ENCODE results near the gene EPB41.

- no peak for TF ChIP-seq CTCF (IDR thresholded peaks at IDR 0.05)
- no peak for TF ChIP-seq EP300 (IDR thresholded peaks at IDR 0.05)
- no peak for TF ChIP-seq POLR2A (IDR thresholded peaks at IDR 0.05; ENCODE audit: low read length)
- TF ChIP-seq FOSL2 (IDR thresholded peaks at IDR 0.05): no peak
- TF ChIP-seq FOSL2 (CRISPR knock-in tag; IDR thresholded peaks at IDR 0.05): no peak
- no peak for TF ChIP-seq ELK1 (IDR thresholded peaks at IDR 0.05; ENCODE audit: low read depth, low read length)
- no peak for TF ChIP-seq RCOR1 (IDR thresholded peaks at IDR 0.05; ENCODE audit: low read depth, low read length)
- no peak for TF ChIP-seq HMGXB4 (CRISPR knock-in tag; IDR thresholded peaks at IDR 0.05; ENCODE audit: borderline replicate concordance)
- no peak for TF ChIP-seq ZFP36 (IDR thresholded peaks at IDR 0.05; ENCODE audit: borderline replicate concordance, partially characterized antibody)
- TF ChIP-seq USF2 (IDR thresholded peaks at IDR 0.05): no peak
- TF ChIP-seq RNF2 (IDR thresholded peaks at IDR 0.05; ENCODE audit: borderline replicate concordance, low read depth): no peak
- TF ChIP-seq ESRRA (IDR thresholded peaks at IDR 0.05; ENCODE audit: borderline replicate concordance, low read length): no peak
- TF ChIP-seq HDAC2 (IDR thresholded peaks at IDR 0.05): no peak
Observed at GRCh38 chr1:29157269-29157601, 242.9 kb downstream of the EPB41 start.

All from A549 (cell line).